ENCODE data around the gene ANTXR1.
A peak's percentile ranks its signal among the peaks of the same experiment; 100 is the strongest.

Gene ANTXR1

DNA sequence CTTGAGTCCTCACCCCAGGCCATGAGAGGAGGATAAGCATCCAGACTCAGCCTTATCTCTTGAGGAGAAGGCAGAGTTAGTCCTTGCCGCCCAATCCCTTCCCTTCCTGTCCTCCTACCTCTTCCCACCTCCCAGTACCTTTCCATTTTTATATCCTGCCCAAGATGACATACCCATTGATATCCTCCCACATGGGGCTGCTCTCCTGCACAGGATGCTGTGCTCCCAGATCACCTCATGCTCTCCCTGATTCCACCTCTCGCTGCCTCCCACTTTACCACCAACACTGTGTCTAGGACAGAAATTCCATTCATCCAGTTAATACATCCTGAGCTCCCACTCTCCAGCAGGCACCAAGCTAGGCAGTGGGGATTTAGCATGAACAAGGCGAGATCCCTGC, 191.7 kb downstream of the ANTXR1 start:
- TF ChIP-seq, protein P1, sequence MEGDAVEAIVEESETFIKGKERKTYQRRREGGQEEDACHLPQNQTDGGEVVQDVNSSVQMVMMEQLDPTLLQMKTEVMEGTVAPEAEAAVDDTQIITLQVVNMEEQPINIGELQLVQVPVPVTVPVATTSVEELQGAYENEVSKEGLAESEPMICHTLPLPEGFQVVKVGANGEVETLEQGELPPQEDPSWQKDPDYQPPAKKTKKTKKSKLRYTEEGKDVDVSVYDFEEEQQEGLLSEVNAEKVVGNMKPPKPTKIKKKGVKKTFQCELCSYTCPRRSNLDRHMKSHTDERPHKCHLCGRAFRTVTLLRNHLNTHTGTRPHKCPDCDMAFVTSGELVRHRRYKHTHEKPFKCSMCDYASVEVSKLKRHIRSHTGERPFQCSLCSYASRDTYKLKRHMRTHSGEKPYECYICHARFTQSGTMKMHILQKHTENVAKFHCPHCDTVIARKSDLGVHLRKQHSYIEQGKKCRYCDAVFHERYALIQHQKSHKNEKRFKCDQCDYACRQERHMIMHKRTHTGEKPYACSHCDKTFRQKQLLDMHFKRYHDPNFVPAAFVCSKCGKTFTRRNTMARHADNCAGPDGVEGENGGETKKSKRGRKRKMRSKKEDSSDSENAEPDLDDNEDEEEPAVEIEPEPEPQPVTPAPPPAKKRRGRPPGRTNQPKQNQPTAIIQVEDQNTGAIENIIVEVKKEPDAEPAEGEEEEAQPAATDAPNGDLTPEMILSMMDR (IDR thresholded peaks at IDR 0.05; ENCODE audit: low read depth, low read length): no peak
- H3K4me1 ChIP-seq: no peaks in the 10 kb centered on the region
- H3K9me3 ChIP-seq: no peaks in the 10 kb centered on the region
- no peaks in the 10 kb centered on the region for H3K27me3 ChIP-seq
- DNase-seq: no peak
- H3K36me3 ChIP-seq: no peaks in the 10 kb centered on the region
- no peak overlapping the region for H3K4me3 ChIP-seq (ENCODE audit: low read depth, low read length)

DNA sequence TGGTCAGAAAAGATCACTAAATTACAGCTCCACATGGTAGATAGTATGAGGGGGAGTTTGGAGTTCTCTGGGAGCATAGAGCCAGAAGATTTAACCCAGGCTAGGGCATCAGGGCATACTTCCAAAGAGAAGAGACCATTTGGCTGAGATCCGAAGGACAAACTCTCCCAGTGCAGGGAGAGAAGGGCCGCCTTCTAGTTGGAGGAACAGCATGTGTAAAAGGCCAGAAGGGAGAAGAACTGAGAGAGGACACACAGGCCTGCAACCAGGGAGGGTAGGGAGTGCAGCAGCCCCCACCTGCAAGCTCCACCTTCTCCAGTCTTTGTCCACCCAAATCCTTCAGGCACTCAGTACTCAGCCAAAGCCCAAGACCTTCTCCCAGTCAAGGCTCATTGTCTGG, 192.1 kb downstream of the ANTXR1 start:
- Histone ChIP-seq H3K27me3 (no peaks in the 10 kb centered on the region), H3K4me3 (ENCODE audit: low read depth, low read length) (no peak overlapping the region), H3K4me1 (no peaks in the 10 kb centered on the region), H3K36me3 (no peaks in the 10 kb centered on the region), H3K9me3 (no peaks in the 10 kb centered on the region)
- no peak for DNase-seq
- TF ChIP-seq, protein P1 (IDR thresholded peaks at IDR 0.05; ENCODE audit: low read depth, low read length): no peak

DNA sequence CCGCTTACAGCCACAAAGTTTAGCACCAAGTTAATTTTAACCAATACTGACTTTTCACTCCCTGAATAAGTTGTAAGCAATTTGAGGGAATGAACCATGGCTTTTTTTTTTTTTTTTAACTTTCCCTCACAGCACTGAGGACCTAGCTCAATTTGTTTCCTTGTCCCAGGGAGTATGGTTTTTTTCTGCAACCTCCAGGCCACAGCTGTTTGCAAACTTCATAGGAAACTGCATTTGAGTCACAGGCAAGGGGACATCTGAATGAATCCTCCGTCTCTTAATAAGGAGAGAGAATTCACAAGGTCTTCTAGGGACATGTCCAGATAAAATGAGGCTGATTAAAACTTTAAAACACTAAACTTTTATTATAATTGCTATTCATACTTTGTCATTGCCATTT, 192.5 kb downstream of the ANTXR1 start:
- H3K4me1 ChIP-seq: no peaks in the 10 kb centered on the region
- TF ChIP-seq, protein P1 (IDR thresholded peaks at IDR 0.05; ENCODE audit: low read depth, low read length): no peak
- no peaks in the 10 kb centered on the region for H3K27me3 ChIP-seq
- no peak for DNase-seq
- no peak overlapping the region for H3K4me3 ChIP-seq (ENCODE audit: low read depth, low read length)
- H3K36me3 ChIP-seq: no peaks in the 10 kb centered on the region
- H3K9me3 ChIP-seq: no peaks in the 10 kb centered on the region

DNA sequence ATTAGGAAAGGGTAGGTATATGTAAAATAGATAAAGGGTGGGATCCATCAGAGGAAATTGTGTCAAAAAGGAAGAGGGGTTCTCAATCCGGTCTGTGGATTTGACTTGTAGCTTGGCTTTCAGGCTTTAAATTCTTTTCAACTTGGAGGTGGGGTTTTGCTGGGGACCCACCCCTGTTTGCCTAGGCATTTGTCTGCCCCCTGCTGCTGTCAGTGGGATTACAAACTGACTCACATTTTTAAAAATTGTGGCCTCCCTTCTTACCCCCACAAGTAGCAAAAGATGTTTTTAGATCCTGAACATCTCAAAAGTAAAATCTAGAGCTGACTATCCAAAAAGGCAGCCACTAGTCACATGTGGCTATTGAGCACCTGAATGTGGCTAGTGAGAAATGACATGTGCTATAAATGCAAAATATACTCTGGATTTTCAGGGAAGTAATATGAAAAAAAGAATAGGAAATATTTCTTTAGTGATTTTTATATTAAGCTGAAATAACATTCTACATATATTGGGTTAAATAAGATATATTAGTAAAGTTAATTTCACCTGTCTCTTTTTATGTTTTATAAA, 195.1 kb downstream of the ANTXR1 start:
- Histone ChIP-seq H3K9me3 (no peaks in the 10 kb centered on the region), H3K36me3 (no peaks in the 10 kb centered on the region), H3K27me3 (no peaks in the 10 kb centered on the region), H3K4me3 (ENCODE audit: low read depth, low read length) (no peak overlapping the region), H3K4me1 (no peaks in the 10 kb centered on the region)
- TF ChIP-seq, protein P1 (IDR thresholded peaks at IDR 0.05; ENCODE audit: low read depth, low read length): peak; percentile 43
- DNase-seq: no peak

DNA sequence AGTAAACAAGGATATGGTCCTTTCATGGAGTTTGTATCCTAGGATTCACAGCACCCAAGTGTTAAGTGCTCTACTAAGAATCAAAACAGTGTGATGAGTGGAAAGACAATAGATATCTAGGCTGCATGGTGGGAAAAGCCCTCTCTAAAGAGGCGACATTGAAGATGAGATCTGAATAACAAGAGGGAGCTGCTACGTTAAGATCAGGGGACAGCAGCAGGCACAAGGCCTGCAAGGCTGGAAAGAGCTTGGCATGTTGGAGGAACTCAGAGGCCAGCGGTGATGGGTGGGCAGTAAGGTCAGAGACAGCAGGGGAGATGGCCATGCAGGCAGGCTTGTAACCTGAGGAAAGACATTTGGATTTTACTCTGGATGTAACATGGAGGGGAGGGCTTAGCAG, 196.5 kb downstream of the ANTXR1 start:
- Histone ChIP-seq H3K9me3 (no peaks in the 10 kb centered on the region), H3K4me1 (no peaks in the 10 kb centered on the region), H3K36me3 (no peaks in the 10 kb centered on the region), H3K27me3 (no peaks in the 10 kb centered on the region), H3K4me3 (ENCODE audit: low read depth, low read length) (no peak overlapping the region)
- DNase-seq: no peak
- TF ChIP-seq, protein P1 (IDR thresholded peaks at IDR 0.05; ENCODE audit: low read depth, low read length): no peak

DNA sequence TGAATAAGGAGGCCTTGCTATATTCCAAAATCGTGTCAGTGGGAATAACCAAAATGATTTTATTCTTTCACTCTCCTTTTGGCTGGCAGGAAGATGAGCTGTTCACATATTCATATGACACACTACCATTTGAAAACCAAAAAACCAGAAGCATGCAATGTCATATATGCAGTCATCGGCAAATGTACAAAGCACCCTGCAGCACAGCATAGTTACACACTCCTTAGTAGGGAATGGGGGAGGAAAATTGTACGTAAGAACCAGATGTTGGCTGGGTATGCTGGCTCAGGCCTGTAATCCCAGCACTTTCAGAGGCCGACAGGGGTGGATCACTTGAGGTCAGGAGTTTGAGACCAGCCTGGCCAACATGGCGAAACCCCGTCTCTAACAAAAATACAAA, 197.4 kb downstream of the ANTXR1 start:
- Histone ChIP-seq H3K4me1 (peaks cover 5% of the 10 kb centered on the region), H3K9me3 (no peaks in the 10 kb centered on the region), H3K36me3 (no peaks in the 10 kb centered on the region), H3K4me3 (ENCODE audit: low read depth, low read length) (no peak overlapping the region), H3K27me3 (no peaks in the 10 kb centered on the region)
- no peak for DNase-seq
- TF ChIP-seq, protein P1 (IDR thresholded peaks at IDR 0.05; ENCODE audit: low read depth, low read length): no peak

Data from BE2C (cell line).